Fibroblast of lung (primary cell): ENCODE measurements around the gene RERE. TPM values are rescaled to one million over a fixed set of nuclear protein-coding genes. Genes with fewer than 3 reads are reported as not detected.

ENCODE experiments used
- DNase-seq, 2 donors: peaks; one replicate each; pipeline versions ENCODE4 v3.0.0 to v3.0.0-alpha.2; 2010; ENCODE audit warnings: low read depth in 2 of 2
- H2AFZ ChIP-seq: 2 replicates; pipeline ENCODE4 v1.5.1; 2012; ENCODE audit warnings: low read length, control low read depth, inconsistent platforms
- H3K27ac ChIP-seq: 2 replicates; pipeline ENCODE4 v1.5.1; 2011; ENCODE audit warnings: low read length, control low read depth; ENCODE audit not compliant: insufficient read depth
- H3K27me3 ChIP-seq: 2 replicates; pipeline ENCODE4 v1.5.1; 2011; ENCODE audit warnings: mild to moderate bottlenecking, low read length; ENCODE audit not compliant: control insufficient read depth, insufficient read depth
- H3K36me3 ChIP-seq: 2 replicates; pipeline ENCODE4 v1.5.1; 2011; ENCODE audit warnings: low read length; ENCODE audit not compliant: control insufficient read depth, insufficient read depth
- H3K4me1 ChIP-seq: 2 replicates; pipeline ENCODE4 v1.5.1; 2011; ENCODE audit warnings: low read length; ENCODE audit not compliant: control insufficient read depth, insufficient read depth; ENCODE audit errors: extremely low read depth
- H3K4me2 ChIP-seq: 2 replicates; pipeline ENCODE4 v1.5.1; 2011; ENCODE audit warnings: low read length, control low read depth; ENCODE audit not compliant: insufficient read depth; ENCODE audit errors: extremely low read depth
- H3K4me3 ChIP-seq, 4 experiments: fragments of 200-600 bp in 1 of 4; sonication (generic) in 1 of 4; replicated peaks in 1 of 4; 2 replicates each; pipeline ENCODE4 v1.5.1; 2011 to 2016; ENCODE audit warnings: low read length in 4 of 4, low read depth in 3 of 4, mild to moderate bottlenecking in 3 of 4, control low read depth in 2 of 4, inconsistent platforms in 1 of 4, mixed read lengths in 1 of 4; ENCODE audit not compliant: insufficient read depth in 1 of 4; ENCODE audit errors: control extremely low read depth in 1 of 4
- H3K79me2 ChIP-seq: 2 replicates; pipeline ENCODE4 v1.5.1; 2012; ENCODE audit warnings: mild to moderate bottlenecking, low read length, inconsistent platforms; ENCODE audit not compliant: control insufficient read depth, insufficient read depth
- H3K9ac ChIP-seq: 2 replicates; pipeline ENCODE4 v1.5.1; 2011; ENCODE audit warnings: mild to moderate bottlenecking, low read length, control low read depth; ENCODE audit not compliant: insufficient read depth
- H3K9me3 ChIP-seq: 2 replicates; pipeline ENCODE4 v1.5.1; 2012; ENCODE audit warnings: low read depth, low read length; ENCODE audit not compliant: control insufficient read depth, insufficient read depth
- H4K20me1 ChIP-seq: 2 replicates; pipeline ENCODE4 v1.5.1; 2011; ENCODE audit warnings: low read length; ENCODE audit not compliant: control insufficient read depth, insufficient read depth; ENCODE audit errors: extremely low read depth
- CTCF ChIP-seq, 2 donors: IDR thresholded peaks in 1 of 2; conservative IDR thresholded peaks in 1 of 2; 1 replicate in 1 of 2; 2 replicates in 1 of 2; pipeline ENCODE4 v1.5.1; 2011 to 2012; ENCODE audit warnings: low read length in 2 of 2, control low read depth in 1 of 2, inconsistent platforms in 1 of 2, low read depth in 1 of 2, mild to moderate bottlenecking in 1 of 2
- EZH2 ChIP-seq: IDR thresholded peaks from 2 replicates; pipeline ENCODE4 v1.5.1; 2012; ENCODE audit warnings: low read length, control low read depth, mild to moderate bottlenecking; ENCODE audit errors: missing control alignments
- polyA plus RNA-seq, 2 donors: library from polyadenylated mRNA; depleted of rRNA in 1 of 2; stranded (reverse) in 1 of 2; unstranded in 1 of 2; fragments of >200 nt; gene quantifications; 2 replicates each; pipeline ENCODE4 v1.2.1, GENCODE V29; 2011 to 2012; ENCODE audit warnings: missing spikeins in 1 of 2
- total RNA-seq: library from RNA; depleted of rRNA; stranded (reverse); fragments of >200 nt; gene quantifications from 2 replicates; pipeline ENCODE4 v1.2.1, GENCODE V29; 2014

RERE gene
- total and polyA plus RNA-seq, 2 donors (not counting 1 experiment from before 2014, with no cell fraction given): 3.7 to 51.0 TPM

GRCh38 chr1:8722366-8722765 is 95.1 kb downstream of the RERE start:
- Histone ChIP-seq H3K9ac (no peak overlapping the region), H3K36me3 (no peaks in the 10 kb centered on the region), H2AFZ (no peak overlapping the region), H3K79me2 (no peaks in the 10 kb centered on the region), H3K9me3 (no peaks in the 10 kb centered on the region), H3K4me3 (no peak overlapping the region), H3K27me3 (no peaks in the 10 kb centered on the region), H3K4me1 (no peaks in the 10 kb centered on the region), H3K4me2 (no peak overlapping the region), H4K20me1 (no peaks in the 10 kb centered on the region), H3K27ac (no peak overlapping the region)
- no peak for DNase-seq
- TF ChIP-seq CTCF (conservative IDR thresholded peaks at IDR 0.05 in 1 of 2, IDR thresholded peaks at IDR 0.05 in 1 of 2; ENCODE audit: low read depth in 1 of 2, low read length in 2 of 2): no peak
- no peak for TF ChIP-seq EZH2

GRCh38 chr1:8721679-8722324 is 95.6 kb downstream of the RERE start:
- H4K20me1 ChIP-seq: no peaks in the 10 kb centered on the region
- TF ChIP-seq CTCF (conservative IDR thresholded peaks at IDR 0.05 in 1 of 2, IDR thresholded peaks at IDR 0.05 in 1 of 2; ENCODE audit: low read depth in 1 of 2, low read length in 2 of 2) (no peak), EZH2 (no peak)
- no peak overlapping the region for H3K27ac ChIP-seq
- H3K36me3 ChIP-seq: no peaks in the 10 kb centered on the region
- H3K79me2 ChIP-seq: no peaks in the 10 kb centered on the region
- no peak overlapping the region for H3K4me2 ChIP-seq
- no peaks in the 10 kb centered on the region for H3K27me3 ChIP-seq
- H3K4me3 ChIP-seq: no peak overlapping the region
- H3K4me1 ChIP-seq: no peaks in the 10 kb centered on the region
- DNase-seq: no peak
- H3K9me3 ChIP-seq: no peaks in the 10 kb centered on the region
- no peak overlapping the region for H2AFZ ChIP-seq
- H3K9ac ChIP-seq: no peak overlapping the region

DNA sequence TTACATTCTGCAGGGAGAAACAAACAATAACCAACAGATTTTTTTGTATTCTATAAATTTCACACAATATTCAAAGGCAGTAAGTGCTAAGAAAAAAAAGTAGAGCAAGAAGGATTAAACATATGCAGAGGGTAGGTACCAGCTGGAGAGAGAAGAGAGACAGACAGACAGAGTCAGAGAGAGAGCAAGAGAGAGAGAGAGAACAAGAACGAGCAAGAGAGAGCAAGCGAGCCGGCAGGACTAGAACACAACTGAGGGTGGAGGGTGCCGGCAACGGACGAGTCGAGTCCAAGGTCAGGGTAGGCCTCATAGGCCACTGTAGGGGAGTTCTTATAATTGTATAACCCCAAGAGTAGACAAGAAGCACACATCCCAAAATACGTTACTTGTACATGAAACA is 97.1 kb downstream of the RERE start:
- Histone ChIP-seq H3K4me3 (no peak overlapping the region), H3K27me3 (no peaks in the 10 kb centered on the region), H3K4me2 (no peak overlapping the region), H3K9ac (no peak overlapping the region), H3K36me3 (no peaks in the 10 kb centered on the region), H3K4me1 (no peaks in the 10 kb centered on the region), H2AFZ (no peak overlapping the region), H3K79me2 (no peaks in the 10 kb centered on the region), H3K27ac (no peak overlapping the region), H4K20me1 (no peaks in the 10 kb centered on the region), H3K9me3 (no peaks in the 10 kb centered on the region)
- DNase-seq: no peak
- TF ChIP-seq CTCF (conservative IDR thresholded peaks at IDR 0.05 in 1 of 2, IDR thresholded peaks at IDR 0.05 in 1 of 2; ENCODE audit: low read depth in 1 of 2, low read length in 2 of 2) (no peak), EZH2 (no peak)
